ENCODE results near the gene MGAT5. TPM values are rescaled to one million over a fixed set of nuclear protein-coding genes. Genes with fewer than 3 reads are reported as not detected.
A peak's percentile ranks its signal among the peaks of the same experiment; 100 is the strongest.

Gene MGAT5
- total and polyA plus RNA-seq, 4 donors = 3.6 to 53.7 (median 31.3) TPM

DNA sequence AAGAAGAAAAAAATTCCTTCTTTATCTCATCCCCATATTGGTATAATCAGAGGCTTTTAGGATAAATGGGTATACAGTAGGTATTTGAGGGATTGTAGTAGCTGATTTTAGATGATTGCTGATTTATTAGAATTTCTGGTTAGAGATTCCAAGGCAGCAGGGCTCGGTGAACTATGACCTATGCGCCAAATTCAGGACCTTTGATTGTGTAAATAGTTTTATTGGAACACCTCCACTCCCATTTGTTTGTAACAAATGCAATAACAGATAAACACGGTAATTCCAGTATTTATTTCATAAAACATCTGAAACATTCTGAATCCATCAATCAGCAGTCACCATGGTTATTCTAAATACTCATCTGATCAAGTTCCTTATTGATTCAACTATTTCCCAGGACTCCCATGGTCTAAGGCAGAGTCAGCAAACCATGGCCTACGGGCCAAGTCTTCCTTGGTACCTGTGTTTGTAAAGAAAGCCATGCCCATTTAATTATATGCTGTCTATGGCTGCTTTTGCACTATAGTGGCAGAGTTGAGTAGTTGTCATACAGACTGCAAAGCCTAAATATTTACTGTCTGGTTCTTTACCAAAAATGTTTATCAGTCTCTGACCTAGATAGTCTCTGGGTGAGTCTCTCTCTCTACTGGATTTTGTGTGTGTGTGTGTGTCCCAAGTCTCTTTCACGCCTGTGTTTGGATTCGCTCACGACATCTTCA is 4.3 kb downstream of the MGAT5 start:
- Histone ChIP-seq H3K9ac (ENCODE audit: insufficient read depth in 1 of 2, low read length in 2 of 2) (no peak overlapping the region), H3K4me1 (ENCODE audit: control insufficient read depth in 5 of 5, insufficient read depth in 5 of 5, low read length in 5 of 5) (peaks cover 4 to 37% (median 7%) of the 10 kb centered on the region in 5 donors), H3K36me3 (ENCODE audit: control insufficient read depth in 4 of 4, insufficient read depth in 4 of 4, low read length in 4 of 4) (peaks cover 0 to 7% (median 3%) of the 10 kb centered on the region in 4 donors), H3K27me3 (ENCODE audit: control insufficient read depth in 3 of 3, insufficient read depth in 3 of 3, low read length in 2 of 3) (no peaks in the 10 kb centered on the region), H3K27ac (ENCODE audit: low read depth in 1 of 2, low read length in 1 of 2) (peak overlapping the region in 1 of 2 donors; percentile 45), H3K9me3 (ENCODE audit: control insufficient read depth in 4 of 4, insufficient read depth in 3 of 4, low read length in 3 of 4) (no peaks in the 10 kb centered on the region), H3K4me3 (no peak overlapping the region)
- TF ChIP-seq, protein P1, sequence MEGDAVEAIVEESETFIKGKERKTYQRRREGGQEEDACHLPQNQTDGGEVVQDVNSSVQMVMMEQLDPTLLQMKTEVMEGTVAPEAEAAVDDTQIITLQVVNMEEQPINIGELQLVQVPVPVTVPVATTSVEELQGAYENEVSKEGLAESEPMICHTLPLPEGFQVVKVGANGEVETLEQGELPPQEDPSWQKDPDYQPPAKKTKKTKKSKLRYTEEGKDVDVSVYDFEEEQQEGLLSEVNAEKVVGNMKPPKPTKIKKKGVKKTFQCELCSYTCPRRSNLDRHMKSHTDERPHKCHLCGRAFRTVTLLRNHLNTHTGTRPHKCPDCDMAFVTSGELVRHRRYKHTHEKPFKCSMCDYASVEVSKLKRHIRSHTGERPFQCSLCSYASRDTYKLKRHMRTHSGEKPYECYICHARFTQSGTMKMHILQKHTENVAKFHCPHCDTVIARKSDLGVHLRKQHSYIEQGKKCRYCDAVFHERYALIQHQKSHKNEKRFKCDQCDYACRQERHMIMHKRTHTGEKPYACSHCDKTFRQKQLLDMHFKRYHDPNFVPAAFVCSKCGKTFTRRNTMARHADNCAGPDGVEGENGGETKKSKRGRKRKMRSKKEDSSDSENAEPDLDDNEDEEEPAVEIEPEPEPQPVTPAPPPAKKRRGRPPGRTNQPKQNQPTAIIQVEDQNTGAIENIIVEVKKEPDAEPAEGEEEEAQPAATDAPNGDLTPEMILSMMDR (IDR thresholded peaks at IDR 0.05; ENCODE audit: control extremely low read depth, extremely low read depth) = no peak
- ATAC-seq (ENCODE audit: insufficient read depth, low FRiP score) (no peak), DNase-seq (no peak)
- WGBS, 2 donors = 91 to 94% methylated on average over 7 of the region's 7 CpGs

DNA sequence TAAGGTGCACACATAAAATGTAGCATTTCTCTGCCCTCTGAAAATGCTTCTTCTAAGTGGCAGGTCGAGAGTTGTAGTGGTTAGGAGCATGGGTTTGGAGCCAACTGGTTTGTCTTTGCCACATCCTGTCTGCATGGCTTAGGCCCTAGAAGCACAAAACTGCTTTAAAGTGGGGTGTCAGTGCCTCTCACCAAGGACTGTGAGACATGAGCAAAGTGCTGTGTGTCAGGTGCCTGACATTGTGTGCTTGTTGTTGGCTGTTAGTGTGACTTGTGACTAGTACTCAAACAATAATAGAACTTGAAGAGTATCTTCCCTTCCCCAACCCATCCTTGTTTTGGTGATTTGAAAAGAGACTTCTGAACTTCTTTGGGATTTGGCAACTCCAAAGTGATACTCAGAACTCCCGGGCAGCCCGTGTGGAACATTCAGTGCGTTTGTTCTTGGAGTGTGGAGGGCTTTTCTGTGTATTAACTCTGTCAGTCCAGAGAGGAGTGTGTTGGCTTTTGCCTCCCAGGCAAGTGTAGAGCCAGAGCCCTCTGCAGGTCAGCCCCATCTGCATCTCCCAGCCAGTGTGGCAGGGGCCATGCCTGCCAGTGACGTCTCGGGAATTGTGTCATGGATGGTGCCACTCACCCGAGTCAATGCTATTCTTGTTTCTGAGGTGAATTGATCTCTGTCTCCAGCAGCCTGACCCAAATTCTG is 5.0 kb downstream of the MGAT5 start:
- H3K9ac ChIP-seq (ENCODE audit: insufficient read depth in 1 of 2, low read length in 2 of 2) = no peak overlapping the region
- WGBS, 2 donors = 69 to 74% methylated on average over 7 of the region's 7 CpGs
- TF ChIP-seq, protein P1 (IDR thresholded peaks at IDR 0.05; ENCODE audit: control extremely low read depth, extremely low read depth) = no peak
- peak overlapping the region in 1 of 2 donors; percentile 45 for H3K27ac ChIP-seq (ENCODE audit: low read depth in 1 of 2, low read length in 1 of 2)
- no peak overlapping the region for H3K4me3 ChIP-seq
- ATAC-seq (ENCODE audit: insufficient read depth, low FRiP score) (no peak), DNase-seq (no peak)
- peaks cover 0 to 7% (median 3%) of the 10 kb centered on the region in 4 donors for H3K36me3 ChIP-seq (ENCODE audit: control insufficient read depth in 4 of 4, insufficient read depth in 4 of 4, low read length in 4 of 4)
- H3K27me3 ChIP-seq (ENCODE audit: control insufficient read depth in 3 of 3, insufficient read depth in 3 of 3, low read length in 2 of 3) = no peaks in the 10 kb centered on the region
- H3K4me1 ChIP-seq (ENCODE audit: control insufficient read depth in 5 of 5, insufficient read depth in 5 of 5, low read length in 5 of 5) = peaks cover 4 to 31% (median 7%) of the 10 kb centered on the region in 5 donors
- H3K9me3 ChIP-seq (ENCODE audit: control insufficient read depth in 4 of 4, insufficient read depth in 3 of 4, low read length in 3 of 4) = no peaks in the 10 kb centered on the region

DNA sequence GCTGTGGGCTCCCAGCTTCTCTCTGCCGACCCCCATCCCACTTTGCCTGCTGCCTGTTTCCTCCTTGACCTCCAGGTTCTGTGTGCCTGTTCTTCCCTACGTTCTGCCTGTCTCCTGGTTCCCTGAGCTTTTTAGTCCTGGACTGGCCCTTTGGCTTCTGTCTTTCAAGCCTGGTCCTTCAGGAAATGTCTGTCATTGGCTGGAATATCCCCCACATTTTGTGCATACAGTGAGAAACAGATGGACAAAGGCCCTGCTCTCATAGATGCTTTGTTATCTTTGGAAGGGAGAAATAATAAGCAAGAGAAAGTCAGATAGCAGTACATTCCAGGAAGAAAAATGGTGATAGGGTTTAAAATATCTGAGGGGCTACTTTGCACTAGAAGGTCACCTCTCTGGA is 5.7 kb downstream of the MGAT5 start:
- Histone ChIP-seq H3K36me3 (ENCODE audit: control insufficient read depth in 4 of 4, insufficient read depth in 4 of 4, low read length in 4 of 4) (peaks cover 0 to 2% (median 1%) of the 10 kb centered on the region in 4 donors), H3K27me3 (ENCODE audit: control insufficient read depth in 3 of 3, insufficient read depth in 3 of 3, low read length in 2 of 3) (no peaks in the 10 kb centered on the region), H3K4me3 (no peak overlapping the region), H3K9ac (ENCODE audit: insufficient read depth in 1 of 2, low read length in 2 of 2) (no peak overlapping the region), H3K27ac (ENCODE audit: low read depth in 1 of 2, low read length in 1 of 2) (peak overlapping the region; percentile 4 to 45), H3K9me3 (ENCODE audit: control insufficient read depth in 4 of 4, insufficient read depth in 3 of 4, low read length in 3 of 4) (no peaks in the 10 kb centered on the region), H3K4me1 (ENCODE audit: control insufficient read depth in 5 of 5, insufficient read depth in 5 of 5, low read length in 5 of 5) (peaks cover 4 to 31% (median 7%) of the 10 kb centered on the region in 5 donors)
- WGBS, 2 donors = 80 to 84% methylated on average over 2 of the region's 2 CpGs
- DNase-seq (no peak), ATAC-seq (ENCODE audit: insufficient read depth, low FRiP score) (no peak)
- TF ChIP-seq, protein P1 (IDR thresholded peaks at IDR 0.05; ENCODE audit: control extremely low read depth, extremely low read depth) = no peak
